B cell (primary cell): ENCODE data around the gene TACR2.

Experiments
- CTCF ChIP-seq: fragments of 200-600 bp; IDR thresholded peaks from one replicate; pipeline ENCODE4 v1.8.0; 2022; ENCODE audit warnings: antibody characterized with exemption, mild to moderate bottlenecking
- EZH2 ChIP-seq: IDR thresholded peaks from 2 replicates; pipeline ENCODE4 v1.6.1; 2012; ENCODE audit warnings: borderline replicate concordance, low read depth, mild to moderate bottlenecking, moderate library complexity, low read length; ENCODE audit not compliant: insufficient read depth, poor library complexity, severe bottlenecking

GRCh38 chr10:69374931-69375306, 41.8 kb downstream of the TACR2 start:
- TF ChIP-seq CTCF (no peak), EZH2 (no peak)
